ENCODE data around the gene TTC33.

TTC33 gene

DNA sequence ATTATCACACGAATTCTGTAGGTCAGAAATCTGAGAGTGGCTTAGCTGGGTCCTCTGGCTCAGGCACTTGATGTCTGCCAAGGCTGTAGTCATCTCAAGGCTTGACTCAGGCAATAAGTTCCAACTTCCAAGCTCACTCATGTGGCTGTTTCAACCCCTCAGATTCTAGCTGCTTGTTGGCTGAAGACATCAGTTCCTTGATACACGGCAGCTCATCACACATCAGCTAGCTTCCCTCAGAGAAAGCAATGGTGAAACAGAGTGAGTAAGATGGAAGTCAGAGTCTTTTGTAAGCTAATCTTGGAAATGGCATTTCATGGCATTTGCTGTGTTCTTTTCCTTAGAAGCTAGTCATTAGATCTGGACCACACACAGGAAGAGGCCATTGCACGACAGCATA, 280.2 kb downstream of the TTC33 start:
- no peak for DNase-seq

DNA sequence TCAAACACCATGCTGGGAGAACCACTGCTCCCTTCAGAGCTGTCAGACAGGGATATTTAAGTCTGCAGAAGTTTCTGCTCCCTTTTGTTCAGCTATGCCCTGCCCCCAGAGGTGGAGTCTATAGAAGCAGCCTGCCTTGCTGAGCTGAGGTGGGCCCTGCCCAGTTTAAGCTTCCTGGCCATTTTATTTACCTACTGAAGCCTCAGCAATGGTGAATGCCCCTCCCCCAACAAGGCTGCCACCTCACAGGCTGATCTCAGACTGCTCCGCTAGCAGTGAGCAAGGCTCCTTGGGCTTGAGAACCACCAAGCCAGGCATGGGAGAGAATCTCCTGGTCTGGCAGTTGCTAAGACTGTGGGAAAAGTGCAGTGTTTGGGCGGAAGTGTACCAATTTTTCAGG, 281.5 kb downstream of the TTC33 start:
- no peak for DNase-seq

DNA sequence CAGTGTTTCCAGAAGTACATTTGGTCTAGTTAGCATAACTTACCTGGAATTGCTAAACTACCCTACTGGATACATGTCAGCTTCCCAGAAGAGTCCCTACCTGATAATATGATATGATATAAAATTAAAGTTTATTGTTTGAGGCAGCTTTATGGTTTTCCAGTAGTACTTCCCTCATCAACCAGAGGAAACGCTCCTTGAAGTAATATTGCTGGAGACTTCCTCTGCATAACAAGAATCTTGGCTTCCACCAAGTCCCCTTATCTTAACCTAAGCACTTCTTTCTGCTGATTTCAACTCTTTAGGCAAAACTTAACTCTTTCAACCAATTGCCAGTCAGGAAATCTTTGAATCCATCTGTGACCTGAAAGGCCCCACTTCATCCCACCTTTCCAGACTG, 290.3 kb downstream of the TTC33 start:
- DNase-seq = no peak

DNA sequence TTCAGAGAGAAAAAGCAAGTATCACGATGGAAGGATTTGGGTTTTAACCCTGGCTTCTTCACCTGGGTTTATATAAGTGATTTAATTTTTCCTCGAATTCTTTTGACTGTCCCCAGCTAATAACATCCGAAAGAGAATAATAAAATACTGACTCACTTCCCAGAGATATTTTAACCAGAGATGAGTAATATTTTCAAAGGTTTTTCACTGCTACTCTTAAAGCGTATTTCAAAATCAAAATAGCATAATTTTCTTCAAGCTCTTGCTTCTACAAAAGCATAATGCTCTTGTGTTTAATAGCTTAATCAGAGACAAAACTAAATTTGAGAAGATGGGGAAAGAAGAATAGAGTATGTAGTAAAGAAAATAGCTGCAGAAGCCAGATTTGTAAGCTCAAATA, 291.2 kb downstream of the TTC33 start:
- no peak for DNase-seq
